Erythroblast (primary cell): ENCODE measurements around the gene ECHS1.

Source experiments
- GATA1 ChIP-seq: IDR thresholded peaks from 2 replicates; pipeline ENCODE4 v1.6.1; 2011; ENCODE audit warnings: low read depth, mild to moderate bottlenecking, control low read depth, low read length, moderate library complexity
- POLR2A ChIP-seq: IDR thresholded peaks from 2 replicates; pipeline ENCODE4 v1.6.1; 2011; ENCODE audit warnings: mild to moderate bottlenecking, low read length

GRCh38 chr10:133379152-133379800 lies 6.1 kb upstream of the ECHS1 start, which contains the start of gene PAOX:
- no peak for TF ChIP-seq POLR2A
- no peak for TF ChIP-seq GATA1
